A673 (cell line): ENCODE measurements around the gene BEST4.
"Not testable (repeated sequence)": the region's sequence is repeated elsewhere in the genome, so short reads cannot be mapped to it uniquely, and the experiment has no call there.

Source experiments
- EZH2 ChIP-seq: fragments of 200-600 bp; sonication (generic); IDR thresholded peaks from 2 replicates; pipeline ENCODE4 v1.6.1; 2017; ENCODE audit warnings: borderline replicate concordance, low read depth, mild to moderate bottlenecking, mixed read lengths, antibody characterized with exemption, low read length; ENCODE audit not compliant: poor library complexity, severe bottlenecking
- TF ChIP-seq, protein P1 (sequence below): fragments of 300-800, 200-600 bp; sonication (generic); conservative IDR thresholded peaks from 2 replicates; pipeline ENCODE4 v1.5.1; 2017; ENCODE audit warnings: low read depth, mild to moderate bottlenecking, antibody characterized with exemption, low read length, moderate library complexity, mixed read lengths

DNA sequence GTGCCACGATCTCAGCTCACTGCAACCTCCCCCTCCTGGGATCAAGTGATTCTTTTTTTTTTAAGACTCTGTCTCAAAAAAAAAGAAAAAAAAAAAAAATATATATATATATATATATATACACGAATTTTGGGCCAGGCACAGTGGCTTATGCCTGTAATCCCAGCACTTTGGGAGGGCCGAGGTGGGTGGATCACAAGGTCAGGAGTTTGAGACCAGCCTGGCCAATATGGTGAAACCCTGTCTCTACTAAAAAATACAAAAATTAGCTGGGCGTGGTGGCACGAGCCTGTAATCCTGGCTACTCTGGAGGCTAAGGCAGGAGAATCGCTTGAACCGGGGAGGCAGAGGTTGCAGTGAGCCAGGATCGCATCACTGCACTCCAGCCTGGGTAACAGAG lies 9.9 kb upstream of the BEST4 start:
- TF ChIP-seq, protein P1, sequence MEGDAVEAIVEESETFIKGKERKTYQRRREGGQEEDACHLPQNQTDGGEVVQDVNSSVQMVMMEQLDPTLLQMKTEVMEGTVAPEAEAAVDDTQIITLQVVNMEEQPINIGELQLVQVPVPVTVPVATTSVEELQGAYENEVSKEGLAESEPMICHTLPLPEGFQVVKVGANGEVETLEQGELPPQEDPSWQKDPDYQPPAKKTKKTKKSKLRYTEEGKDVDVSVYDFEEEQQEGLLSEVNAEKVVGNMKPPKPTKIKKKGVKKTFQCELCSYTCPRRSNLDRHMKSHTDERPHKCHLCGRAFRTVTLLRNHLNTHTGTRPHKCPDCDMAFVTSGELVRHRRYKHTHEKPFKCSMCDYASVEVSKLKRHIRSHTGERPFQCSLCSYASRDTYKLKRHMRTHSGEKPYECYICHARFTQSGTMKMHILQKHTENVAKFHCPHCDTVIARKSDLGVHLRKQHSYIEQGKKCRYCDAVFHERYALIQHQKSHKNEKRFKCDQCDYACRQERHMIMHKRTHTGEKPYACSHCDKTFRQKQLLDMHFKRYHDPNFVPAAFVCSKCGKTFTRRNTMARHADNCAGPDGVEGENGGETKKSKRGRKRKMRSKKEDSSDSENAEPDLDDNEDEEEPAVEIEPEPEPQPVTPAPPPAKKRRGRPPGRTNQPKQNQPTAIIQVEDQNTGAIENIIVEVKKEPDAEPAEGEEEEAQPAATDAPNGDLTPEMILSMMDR: not testable (repeated sequence)
- not testable (repeated sequence) for TF ChIP-seq EZH2
